GM12878 (cell line): ENCODE data around the gene RAB3IL1. TPM values are rescaled to one million over a fixed set of nuclear protein-coding genes. Genes with fewer than 3 reads are reported as not detected.

ENCODE experiments used
- ATAC-seq: fragments of 200-7000 bp; cut with Tn5 transposase; 3 replicates; pipeline ENCODE4 v1.9.1; 2020; ENCODE audit warnings: mild to moderate bottlenecking, moderate library complexity
- BruUV-seq: library from RNA; stranded (reverse); fragments of 400-500 nt; replicated peaks from 2 replicates; lab custom pipeline; 2021; lab: Mats Ljungman, UMichigan
- CTCF ChIA-PET: fragments of 300-600 bp; sonication (Branson Sonifier 250); formaldehyde crosslinking; extraction: SDS; loops from one replicate; lab custom pipeline; 2021; ENCODE audit warnings: inconsistent platforms; lab: Yijun Ruan, JAX
- POLR2A ChIA-PET: fragments of 350-600 bp; formaldehyde crosslinking; extraction: SDS; loops from one replicate; lab custom pipeline; 2021; ENCODE audit warnings: inconsistent platforms; lab: Charles Lee
- RAD21 ChIA-PET: fragments of 300-600 bp; sonication (Branson Sonifier 250); formaldehyde crosslinking; loops from one replicate; lab custom pipeline; 2023; ENCODE audit warnings: antibody characterized with exemption; ENCODE audit not compliant: unreplicated experiment; lab: Charles Lee
- SMC1A ChIA-PET: fragments of 300-600 bp; sonication (Branson Sonifier 250); formaldehyde crosslinking; loops from one replicate; lab custom pipeline; 2023; ENCODE audit not compliant: unreplicated experiment, uncharacterized antibody; lab: Charles Lee
- DNase-seq: peaks from one replicate; pipeline ENCODE4 v3.0.0-alpha.2; 2011; ENCODE audit warnings: low read depth, low spot score
- FAIRE-seq: peaks from 3 replicates; lab custom pipeline; 2011; peaks lifted over from hg19 to GRCh38; lab: Jason Lieb, UNC
- H2AFZ ChIP-seq: 2 replicates; pipeline ENCODE4 v1.6.0; 2011; ENCODE audit warnings: low read depth, low read length, control low read depth; ENCODE audit not compliant: control insufficient read depth
- H3K27ac ChIP-seq: 2 replicates; pipeline ENCODE4 v1.5.1; 2011; ENCODE audit warnings: control low read depth; ENCODE audit not compliant: control insufficient read depth, insufficient read depth
- H3K27me3 ChIP-seq, 2 experiments: replicated peaks in 1 of 2; 2 replicates each; pipeline versions ENCODE4 v1.6.0 to v1.6.1; 2011; ENCODE audit warnings: low read length in 1 of 2; ENCODE audit not compliant: control insufficient read depth in 2 of 2, insufficient read depth in 2 of 2
- H3K36me3 ChIP-seq, 2 experiments: 2 replicates each; pipeline ENCODE4 v1.5.1; 2011; ENCODE audit warnings: low read length in 1 of 2; ENCODE audit not compliant: control insufficient read depth in 2 of 2, insufficient read depth in 2 of 2
- H3K4me1 ChIP-seq: 2 replicates; pipeline ENCODE4 v1.6.1; 2011; ENCODE audit warnings: mild to moderate bottlenecking, low read length, moderate library complexity, mixed read lengths; ENCODE audit not compliant: control insufficient read depth, insufficient read depth
- H3K4me2 ChIP-seq: 2 replicates; pipeline ENCODE4 v1.6.0; 2011; ENCODE audit warnings: control low read depth; ENCODE audit not compliant: control insufficient read depth, insufficient read depth
- H3K4me3 ChIP-seq: fragments of 200-600 bp; sonication (generic); 2 replicates; pipeline ENCODE4 v1.5.1; 2016
- H3K79me2 ChIP-seq: 2 replicates; pipeline ENCODE4 v1.6.0; 2011; ENCODE audit warnings: low read length; ENCODE audit not compliant: control insufficient read depth, insufficient read depth
- H3K9ac ChIP-seq: 2 replicates; pipeline ENCODE4 v1.8.0; 2011; ENCODE audit warnings: low read length, control low read depth, mixed read lengths; ENCODE audit not compliant: control insufficient read depth, insufficient read depth
- H3K9me3 ChIP-seq: replicated peaks from 3 replicates; pipeline ENCODE4 v1.5.1; 2011; ENCODE audit warnings: mild to moderate bottlenecking, low read length; ENCODE audit not compliant: control insufficient read depth, insufficient read depth
- H4K20me1 ChIP-seq: 2 replicates; pipeline ENCODE4 v1.6.0; 2011; ENCODE audit not compliant: control insufficient read depth, insufficient read depth
- CBFB ChIP-seq: IDR thresholded peaks from 2 replicates; pipeline ENCODE4 v1.6.1; 2016; ENCODE audit warnings: antibody characterized with exemption, low read depth
- CEBPB ChIP-seq, 2 experiments: fragments of 150-350 bp in 1 of 2; IDR thresholded peaks; 2 replicates each; pipeline ENCODE4 v1.6.1; 2012 to 2014; ENCODE audit warnings: low read depth in 2 of 2, low read length in 2 of 2, borderline replicate concordance in 1 of 2, inconsistent platforms in 1 of 2
- CHD1 ChIP-seq: IDR thresholded peaks from 2 replicates; pipeline ENCODE4 v1.6.1; 2012; ENCODE audit warnings: low read depth, low read length, improper control_type of control experiment
- CREB1 ChIP-seq: IDR thresholded peaks from 2 replicates; pipeline ENCODE4 v1.6.1; 2012; ENCODE audit warnings: low read depth, mild to moderate bottlenecking, inconsistent platforms
- ETV6 ChIP-seq, 2 experiments: fragments of 450-650 bp in 1 of 2; IDR thresholded peaks in 1 of 2; conservative IDR thresholded peaks in 1 of 2; 2 replicates each; pipeline ENCODE4 v1.6.1; 2014; ENCODE audit warnings: antibody characterized with exemption in 1 of 2, borderline replicate concordance in 1 of 2, low read depth in 1 of 2, mild to moderate bottlenecking in 1 of 2, moderate library complexity in 1 of 2
- HDAC6 ChIP-seq: fragments of 200-600 bp; sonication (generic); IDR thresholded peaks from one replicate; pipeline ENCODE4 v1.8.0; 2017; ENCODE audit warnings: antibody characterized with exemption; ENCODE audit not compliant: unreplicated experiment
- MAX ChIP-seq: IDR thresholded peaks from 2 replicates; pipeline ENCODE4 v1.6.1; 2012; ENCODE audit warnings: low read depth, low read length, improper control_type of control experiment
- MLLT1 ChIP-seq: fragments of 450-650 bp; IDR thresholded peaks from 2 replicates; pipeline ENCODE4 v1.6.1; 2016; ENCODE audit warnings: mild to moderate bottlenecking
- POLR2AphosphoS5 ChIP-seq: IDR thresholded peaks from 2 replicates; pipeline ENCODE4 v1.6.1; 2011; ENCODE audit warnings: mild to moderate bottlenecking, low read length, inconsistent platforms
- RB1 ChIP-seq: fragments of 450-650 bp; formaldehyde crosslinking; IDR thresholded peaks from 2 replicates; pipeline ENCODE4 v1.6.1; 2017; ENCODE audit warnings: mild to moderate bottlenecking, borderline replicate concordance
- RBBP5 ChIP-seq: fragments of 200-600 bp; sonication (generic); conservative IDR thresholded peaks from 2 replicates; pipeline ENCODE4 v1.6.1; 2016
- SIX5 ChIP-seq: IDR thresholded peaks from 2 replicates; pipeline ENCODE4 v1.6.1; 2011; ENCODE audit warnings: mild to moderate bottlenecking, low read depth, low read length, moderate library complexity; ENCODE audit not compliant: severe bottlenecking
- SMAD5 ChIP-seq: IDR thresholded peaks from 2 replicates; pipeline ENCODE4 v1.6.1; 2016; ENCODE audit warnings: antibody characterized with exemption, low read depth
- SMARCA5 ChIP-seq: fragments of 450-650 bp; IDR thresholded peaks from 2 replicates; pipeline ENCODE4 v1.6.1; 2017; ENCODE audit warnings: mild to moderate bottlenecking
- STAT1 ChIP-seq: fragments of 450-650 bp; conservative IDR thresholded peaks from 2 replicates; pipeline ENCODE4 v1.6.1; 2014; ENCODE audit warnings: antibody characterized with exemption, mild to moderate bottlenecking
- WGBS: methylation state at CpG from one replicate; pipeline ENCODE4 v1.1.6; 2016; ENCODE audit warnings: low lambda C conversion rate; ENCODE audit not compliant: insufficient replicate concordance, insufficient coverage; ENCODE audit errors: missing lambda C conversion rate; 5-methylcytosine and 5-hydroxymethylcytosine counted together
- in situ Hi-C: fragments of 300-500 bp; cut with MboI; formaldehyde crosslinking; loops from 9 replicates; pipeline ENCODE4 v1.14.3; 2018; ENCODE audit warnings: mixed read lengths
- intact Hi-C: fragments of 100-400 bp; cut with micrococcal nuclease; formaldehyde crosslinking; loops from one replicate; pipeline ENCODE4 v1.14.2; 2022; ENCODE audit not compliant: unreplicated experiment
- polyA plus RNA-seq, 11 experiments: library from polyadenylated mRNA; depleted of rRNA in 4 of 11; unstranded in 6 of 11; stranded (reverse) in 5 of 11; fragments of >200 nt; fragmentation: Nextera tagmentation in 4 of 11; fragmentation: Illumina TruSeq in 1 of 11; extraction: Ambion mirVana in 4 of 11; extraction: Trizol in 1 of 11; gene quantifications; 1 replicate in 1 of 11; 2 replicates in 10 of 11; pipeline versions ENCODE4 v1.2.1 to v1.2.3, GENCODE V29; 2011 to 2016; ENCODE audit warnings: inconsistent platforms in 2 of 11, missing spikeins in 2 of 11, low read depth in 1 of 11
- total RNA-seq, 4 experiments: library from RNA; depleted of rRNA in 3 of 4; stranded (reverse); fragments of >200 nt in 3 of 4; fragmentation: Illumina TruSeq in 1 of 4; extraction: Trizol in 1 of 4; gene quantifications; 2 replicates each; pipeline versions ENCODE4 v1.2.1 to v1.2.3, GENCODE V29; 2013 to 2021

The RAB3IL1 gene
- total and polyA plus RNA-seq, 10 of the 15 experiments (the other 5 are each of a cell fraction or from before 2014, with no cell fraction given), result 0.04 TPM; not detected in 9

- TF ChIP-seq RB1 (no peak), SMAD5 (no peak), MAX (no peak), SIX5 (no peak)
- TF ChIP-seq, all 136 proteins: peak for 0
These were observed 531 bp downstream of the RAB3IL1 start (continued) for GRCh38 chr11:61916737-61917333.

GRCh38 chr11:61914471-61915171 lies 2.7 kb downstream of the RAB3IL1 start:
- in situ Hi-C loops, result no loop called here
- TF ChIP-seq CEBPB (IDR thresholded peaks at IDR 0.05; ENCODE audit: borderline replicate concordance in 1 of 2, low read depth in 2 of 2, low read length in 2 of 2) (no peak), CBFB (no peak), MLLT1 (no peak), HDAC6 (no peak), RBBP5 (no peak), STAT1 (no peak), SMARCA5 (no peak), CREB1 (no peak), ETV6 (conservative IDR thresholded peaks at IDR 0.05 in 1 of 2, IDR thresholded peaks at IDR 0.05 in 1 of 2; ENCODE audit: borderline replicate concordance in 1 of 2, low read depth in 1 of 2) (no peak), POLR2AphosphoS5 (no peak), CHD1 (no peak)
- TF ChIP-seq, all 136 proteins: peak for 0
- DNase-seq, result no peak
- POLR2A ChIA-PET, result no interaction called here
- SMC1A ChIA-PET, result no interaction called here
- H3K4me1 ChIP-seq, result no peaks in the 10 kb centered on the region
- no peak overlapping the region for H3K9ac ChIP-seq
- no peaks in the 10 kb centered on the region for H3K79me2 ChIP-seq
- H3K9me3 ChIP-seq, result no peaks in the 10 kb centered on the region
- no peak overlapping the region for H3K4me2 ChIP-seq
- peaks cover 6 to 8% of the 10 kb centered on the region in 2 experiments; a peak in 3 of 4 replicates for H3K27me3 ChIP-seq
- H3K4me3 ChIP-seq, result no peak overlapping the region
- CTCF ChIA-PET, result interaction anchor here (1.4 kb wide), 1 partner anchor 167 kb away, joined by 5 read pairs; no protein-coding TSS in a partner anchor
- no TSS peak for BruUV-seq
- no peak for FAIRE-seq
- no peaks in the 10 kb centered on the region for H3K36me3 ChIP-seq
- RAD21 ChIA-PET, result interaction anchor here (1.7 kb wide), 1 partner anchor 167 kb away, joined by 5 read pairs; no protein-coding TSS in a partner anchor
- ATAC-seq, result no peak
- H4K20me1 ChIP-seq, result no peaks in the 10 kb centered on the region
- H2AFZ ChIP-seq, result no peak overlapping the region
- 31% methylated on average over 7 of the region's 7 CpGs for WGBS
- intact Hi-C loops, result no loop called here
- H3K27ac ChIP-seq, result no peak overlapping the region
